Breast epithelium (tissue), 4 donors: ENCODE measurements around the gene ZP3. TPM values are rescaled to one million over a fixed set of nuclear protein-coding genes. Genes with fewer than 3 reads are reported as not detected.
"Not testable (repeated sequence)": the region's sequence is repeated elsewhere in the genome, so short reads cannot be mapped to it uniquely, and the experiment has no call there.

Source experiments
- DNase-seq, 2 donors: peaks; one replicate each; pipeline ENCODE4 v3.0.0-alpha.2; 2019; ENCODE audit warnings: low spot score in 2 of 2
- H3K27ac ChIP-seq, 2 donors: fragments of 200-600 bp; sonication (generic) in 1 of 2; one replicate each; pipeline ENCODE4 v1.5.1; 2016 to 2019; ENCODE audit warnings: mild to moderate bottlenecking in 1 of 2
- H3K27me3 ChIP-seq, 2 donors: fragments of 200-600 bp; sonication (generic) in 1 of 2; one replicate each; pipeline versions ENCODE4 v1.5.1 to v1.6.0; 2017 to 2019; ENCODE audit warnings: control low read depth in 1 of 2, mild to moderate bottlenecking in 1 of 2
- H3K36me3 ChIP-seq: fragments of 200-600 bp; one replicate; pipeline ENCODE4 v1.5.1; 2019
- H3K4me1 ChIP-seq, 2 donors: fragments of 200-600 bp; sonication (generic); one replicate each; pipeline ENCODE4 v1.5.1; 2016 to 2019; ENCODE audit warnings: control low read depth in 1 of 2
- H3K4me3 ChIP-seq, 3 donors: fragments of 200-600 bp; sonication (generic); 1 replicate in 2 of 3; 2 replicates in 1 of 3; pipeline ENCODE4 v1.5.1; 2016 to 2019; ENCODE audit warnings: mild to moderate bottlenecking in 3 of 3, moderate library complexity in 2 of 3
- H3K9me3 ChIP-seq, 2 donors: fragments of 200-600 bp; sonication (generic) in 1 of 2; one replicate each; pipeline ENCODE4 v1.5.1; 2016 to 2019; ENCODE audit warnings: control low read depth in 1 of 2
- intact Hi-C: fragments of 100-400 bp; cut with DNase I; formaldehyde crosslinking; loops from one replicate; pipeline ENCODE4 v1.15.1; 2023; ENCODE audit warnings: low total_unique reads
- total RNA-seq, 3 donors: library from RNA; depleted of rRNA; stranded (reverse); fragments of >200 nt; gene quantifications; one replicate each; pipeline ENCODE4 v1.1.0, GENCODE V29; 2016

Gene ZP3
- total RNA-seq, 3 donors from 2014 or later, result 1.4 to 2.9 (median 2.0) TPM

DNA sequence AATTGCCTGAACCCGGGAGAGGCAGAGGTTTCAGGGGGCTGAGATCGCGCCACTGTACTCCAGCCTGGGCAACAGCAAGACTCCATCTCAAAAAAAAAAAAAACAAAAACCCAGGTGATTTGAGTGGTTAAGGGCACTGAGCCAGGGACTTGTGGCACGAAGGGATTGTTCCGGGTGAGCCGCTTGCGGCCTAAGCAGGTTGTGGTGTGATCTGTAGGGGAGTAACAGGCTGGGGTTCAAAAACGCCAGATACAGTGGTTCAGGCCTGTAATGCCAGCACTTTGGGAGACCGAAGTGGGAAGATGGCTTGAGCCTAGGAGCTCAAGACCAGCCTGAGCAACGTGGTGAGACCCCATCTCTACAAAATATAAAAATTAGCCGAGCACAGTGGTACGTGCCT lies 19.1 kb downstream of the ZP3 start:
- H3K4me1 ChIP-seq, DNase-seq, H3K27me3 ChIP-seq, H3K36me3 ChIP-seq, H3K4me3 ChIP-seq, H3K9me3 ChIP-seq, intact Hi-C loops: not testable (repeated sequence)
- peak overlapping the region in 1 of 2 donors; percentile 61 for H3K27ac ChIP-seq

DNA sequence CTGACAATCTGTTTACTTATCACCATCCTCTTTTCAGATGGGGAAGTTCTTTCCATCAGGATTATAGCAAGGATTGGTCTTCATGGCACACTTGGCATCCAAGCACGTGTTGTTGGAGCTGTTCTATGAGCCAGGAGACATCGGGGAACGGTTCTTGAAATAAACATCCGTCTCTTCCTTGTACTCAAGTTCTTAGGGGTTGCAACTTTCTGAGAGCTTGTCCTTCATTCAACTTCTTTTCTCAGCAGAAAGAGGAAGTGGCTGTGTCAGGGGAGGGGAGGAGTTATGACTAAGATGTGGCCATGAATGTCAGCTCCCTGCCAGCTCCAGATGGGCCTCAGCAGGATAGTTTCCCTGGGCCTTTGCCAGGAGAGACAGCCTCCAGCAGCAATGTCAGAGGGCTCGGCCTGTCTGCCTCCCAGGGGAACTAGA lies 20.8 kb downstream of the ZP3 start:
- H3K27ac ChIP-seq, result peak overlapping the region; percentile 15 to 65
- H3K36me3 ChIP-seq, DNase-seq, H3K27me3 ChIP-seq, H3K4me1 ChIP-seq, H3K9me3 ChIP-seq, intact Hi-C loops, H3K4me3 ChIP-seq: not testable (repeated sequence)

DNA sequence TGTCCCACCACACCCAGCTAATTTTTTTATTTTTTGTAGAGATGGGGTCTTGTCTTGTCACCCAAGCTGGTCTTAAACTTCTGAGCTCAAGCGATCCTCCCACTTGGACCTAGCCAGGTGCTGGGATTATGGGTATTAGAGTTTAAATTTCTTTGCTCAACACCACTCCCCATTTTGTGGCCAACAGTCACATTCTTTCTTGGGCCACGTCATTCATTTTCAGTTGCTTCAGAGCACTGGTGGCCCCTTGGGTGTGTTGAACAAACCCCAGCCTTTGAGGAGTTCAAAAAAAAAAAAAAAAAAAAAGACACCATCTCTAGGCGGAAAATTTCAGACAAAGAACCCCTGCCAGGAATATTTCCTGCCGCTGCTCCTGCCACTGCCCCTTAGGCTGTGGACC lies 32.3 kb downstream of the ZP3 start:
- H3K4me3 ChIP-seq, H3K36me3 ChIP-seq, H3K4me1 ChIP-seq, H3K9me3 ChIP-seq, intact Hi-C loops, H3K27me3 ChIP-seq, DNase-seq, H3K27ac ChIP-seq: not testable (repeated sequence)

DNA sequence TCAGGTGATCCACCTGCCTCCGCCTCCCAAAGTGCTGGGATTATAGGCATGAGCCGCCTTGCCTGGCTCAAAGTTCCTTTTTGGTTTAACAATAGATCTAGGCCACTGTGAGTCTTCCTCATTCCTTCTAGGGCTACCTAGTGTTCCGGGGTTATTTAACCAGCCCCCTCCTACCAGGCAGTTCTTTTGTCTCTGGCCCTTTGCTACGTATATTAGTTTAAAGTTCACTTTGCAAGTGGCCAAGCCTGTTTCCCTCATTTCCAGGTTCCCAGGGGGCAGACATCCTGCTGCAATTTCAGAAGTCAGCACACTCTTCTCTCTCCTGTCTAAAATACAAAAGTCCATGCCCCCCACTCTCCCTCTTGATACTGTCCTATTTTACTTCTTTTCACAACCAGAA lies 33.8 kb downstream of the ZP3 start:
- H3K4me3 ChIP-seq, H3K4me1 ChIP-seq, intact Hi-C loops, H3K36me3 ChIP-seq, H3K27ac ChIP-seq, H3K9me3 ChIP-seq, DNase-seq, H3K27me3 ChIP-seq: not testable (repeated sequence)

DNA sequence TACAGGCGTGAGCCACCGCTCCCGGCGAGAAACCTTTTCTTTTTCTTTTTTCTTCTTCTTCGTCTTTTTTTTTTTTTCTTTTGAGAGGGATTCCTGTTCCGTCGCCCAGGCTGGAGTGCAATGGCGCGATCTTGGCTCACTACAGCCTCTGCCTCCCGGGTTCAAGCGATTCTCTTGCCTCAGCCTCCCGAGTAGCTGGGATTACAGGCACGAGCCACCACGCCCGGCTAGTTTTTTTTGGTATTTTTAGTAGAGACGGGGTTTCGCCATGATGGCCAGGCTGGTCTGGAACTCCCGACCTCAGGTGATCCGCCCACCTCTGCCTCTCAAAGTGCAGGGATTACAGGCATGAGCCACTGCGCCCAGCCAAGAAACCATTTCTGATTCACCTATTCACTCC lies 36.0 kb downstream of the ZP3 start:
- H3K27me3 ChIP-seq, intact Hi-C loops, H3K4me1 ChIP-seq, DNase-seq, H3K36me3 ChIP-seq, H3K9me3 ChIP-seq, H3K27ac ChIP-seq, H3K4me3 ChIP-seq: not testable (repeated sequence)

DNA sequence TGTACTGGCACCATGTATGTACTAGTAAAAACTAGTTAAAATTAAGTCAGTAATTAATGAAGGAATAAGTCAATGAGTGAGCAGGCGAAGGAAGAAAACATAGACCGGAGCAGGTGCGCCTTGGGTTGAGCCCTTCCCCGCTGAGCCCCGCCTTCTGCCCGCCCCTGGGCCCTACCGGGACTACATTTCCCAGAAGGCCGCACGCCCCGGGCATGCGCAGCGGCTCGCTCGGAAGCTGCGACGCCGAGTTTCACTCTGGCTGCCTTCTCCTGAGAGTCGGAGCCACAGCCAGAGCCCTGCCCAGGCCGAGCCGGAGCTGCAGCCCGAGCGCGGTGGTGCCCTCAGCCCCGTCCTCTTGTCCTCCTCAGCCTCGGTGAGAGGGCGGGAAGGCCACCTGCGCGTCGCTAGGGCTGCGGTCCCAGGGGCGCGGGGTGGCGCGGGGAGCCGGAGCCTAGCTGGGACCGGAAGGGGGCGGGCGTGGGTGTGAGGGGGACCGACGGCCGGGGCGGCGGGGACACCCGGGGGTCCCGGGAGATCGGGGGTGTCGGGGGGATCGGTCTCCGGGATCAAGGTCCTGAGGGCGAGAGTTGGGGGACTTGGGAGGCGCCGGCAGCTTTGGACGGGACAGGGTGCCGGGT lies 36.8 kb downstream of the ZP3 start, which contains the start of gene DTX2:
TSS of gene DTX2 (plus strand) at position 246 of the 638 bp plus-strand sequence. CDS start 18,801 bp downstream, outside the sequence.
- H3K4me1 ChIP-seq, H3K27me3 ChIP-seq, DNase-seq, intact Hi-C loops, H3K36me3 ChIP-seq, H3K9me3 ChIP-seq: not testable (repeated sequence)
- Histone ChIP-seq H3K4me3 (peak within 1 kb of the TSS; percentile 53 to 75 (median 54)), H3K27ac (peak within 1 kb of the TSS; percentile 66 to 88)

DNA sequence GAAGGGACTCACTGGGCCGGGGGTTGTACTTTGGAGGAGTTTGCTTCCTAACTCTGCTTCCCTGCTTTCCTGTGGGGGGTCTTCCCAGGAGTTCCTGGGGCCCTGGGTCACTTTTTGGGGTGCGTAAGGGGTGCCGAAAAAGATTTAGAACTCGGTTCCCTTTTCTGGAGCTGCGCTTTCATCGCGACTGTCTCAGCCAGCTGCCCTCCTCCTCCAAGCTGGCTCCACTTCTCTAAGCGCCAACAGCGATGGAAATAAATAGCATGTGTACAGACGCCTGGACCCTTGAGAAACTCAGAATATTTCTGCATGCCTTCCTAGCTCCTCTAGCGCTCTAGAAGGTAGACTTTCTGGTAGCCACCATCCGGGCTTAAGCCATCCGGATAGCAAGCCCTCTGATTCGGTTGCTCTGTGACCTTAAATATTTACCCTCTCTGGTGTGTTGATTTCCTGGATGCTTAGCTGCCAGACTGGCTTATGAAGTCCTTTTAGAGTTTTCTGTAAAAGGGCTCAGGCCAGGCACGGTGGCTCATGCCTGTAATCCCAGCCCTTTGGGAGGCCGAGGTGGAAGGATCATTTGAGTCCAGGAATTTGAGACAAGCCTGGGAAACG lies 37.6 kb downstream of the ZP3 start:
- intact Hi-C loops, H3K9me3 ChIP-seq, DNase-seq, H3K27me3 ChIP-seq, H3K4me3 ChIP-seq, H3K4me1 ChIP-seq, H3K27ac ChIP-seq, H3K36me3 ChIP-seq: not testable (repeated sequence)

DNA sequence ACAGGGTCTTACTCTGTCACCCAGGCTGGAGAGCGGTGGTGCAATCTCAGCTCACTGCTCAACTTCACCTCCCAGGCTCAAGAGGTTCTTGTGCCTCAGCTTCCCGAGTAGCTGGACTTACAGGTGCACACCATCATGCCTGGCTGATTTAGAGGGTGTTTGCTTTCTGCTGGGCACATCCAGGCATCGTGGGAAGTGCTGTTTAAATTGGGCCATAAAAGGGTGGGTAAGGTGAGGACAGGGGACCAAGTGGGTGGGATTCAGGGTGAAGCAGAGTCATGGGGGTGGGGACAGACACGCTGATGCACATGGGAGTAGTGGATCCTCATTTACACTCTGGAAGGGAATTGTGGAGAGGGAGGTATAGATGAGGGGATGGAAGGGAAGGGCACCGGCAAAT lies 40.2 kb downstream of the ZP3 start:
- intact Hi-C loops, H3K36me3 ChIP-seq, DNase-seq, H3K27ac ChIP-seq, H3K4me3 ChIP-seq, H3K27me3 ChIP-seq, H3K4me1 ChIP-seq, H3K9me3 ChIP-seq: not testable (repeated sequence)

DNA sequence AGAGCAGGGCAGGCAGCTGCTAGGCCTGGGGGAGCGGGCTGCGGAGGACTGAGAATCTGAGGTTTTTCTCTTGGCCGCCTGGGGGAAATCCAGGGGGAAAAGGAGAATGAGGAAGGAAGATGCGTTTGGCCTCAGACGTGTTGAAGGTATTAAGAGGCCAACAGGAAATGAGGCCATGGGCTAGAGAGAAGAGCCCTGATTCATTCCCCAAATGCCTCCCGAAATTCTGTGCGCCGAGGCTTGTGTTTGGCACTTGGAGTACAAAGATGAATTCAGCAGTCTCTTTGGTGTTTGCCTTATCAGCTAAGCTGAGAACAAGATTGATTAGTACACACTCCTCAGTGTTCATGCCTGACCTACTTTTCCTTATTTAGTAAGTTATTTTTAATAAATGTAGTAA lies 41.2 kb downstream of the ZP3 start:
- H3K9me3 ChIP-seq, H3K4me3 ChIP-seq, DNase-seq, H3K4me1 ChIP-seq, H3K36me3 ChIP-seq, H3K27me3 ChIP-seq, H3K27ac ChIP-seq, intact Hi-C loops: not testable (repeated sequence)

DNA sequence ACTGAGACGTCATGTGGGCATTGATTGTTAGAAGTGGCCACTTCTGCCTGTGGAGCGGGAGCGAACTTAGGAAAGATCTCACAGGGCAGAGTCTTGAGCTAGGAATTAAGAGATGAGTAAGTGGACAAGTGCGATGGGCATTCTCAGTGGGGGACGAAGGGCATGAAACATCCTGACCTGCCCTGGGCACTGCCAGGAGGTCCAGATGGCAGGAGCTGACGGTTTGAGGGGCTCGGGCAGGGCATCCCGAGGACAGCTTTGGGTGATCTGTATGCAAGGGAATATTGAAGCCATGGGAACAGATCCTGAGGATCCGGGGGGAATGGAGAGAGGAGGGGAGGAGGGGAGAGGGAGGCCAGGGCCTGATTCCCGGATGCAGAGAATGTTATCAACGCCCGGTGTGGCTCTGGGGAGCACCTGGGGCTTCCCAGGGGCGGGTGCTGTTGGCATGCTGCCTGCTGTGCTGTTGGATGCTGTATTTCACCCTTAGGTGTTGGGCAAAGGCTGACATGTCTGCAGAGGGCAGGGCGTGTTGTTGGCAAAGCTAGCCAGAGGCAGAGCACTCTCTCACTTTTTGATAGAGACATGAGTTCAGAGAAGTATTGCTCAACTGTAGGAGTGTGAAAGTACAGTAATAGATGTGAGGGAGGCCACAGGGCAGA lies 43.1 kb downstream of the ZP3 start:
- H3K9me3 ChIP-seq, H3K36me3 ChIP-seq, DNase-seq, H3K4me1 ChIP-seq, intact Hi-C loops, H3K4me3 ChIP-seq, H3K27me3 ChIP-seq: not testable (repeated sequence)
- peak overlapping the region in 1 of 2 donors; percentile 32 for H3K27ac ChIP-seq

DNA sequence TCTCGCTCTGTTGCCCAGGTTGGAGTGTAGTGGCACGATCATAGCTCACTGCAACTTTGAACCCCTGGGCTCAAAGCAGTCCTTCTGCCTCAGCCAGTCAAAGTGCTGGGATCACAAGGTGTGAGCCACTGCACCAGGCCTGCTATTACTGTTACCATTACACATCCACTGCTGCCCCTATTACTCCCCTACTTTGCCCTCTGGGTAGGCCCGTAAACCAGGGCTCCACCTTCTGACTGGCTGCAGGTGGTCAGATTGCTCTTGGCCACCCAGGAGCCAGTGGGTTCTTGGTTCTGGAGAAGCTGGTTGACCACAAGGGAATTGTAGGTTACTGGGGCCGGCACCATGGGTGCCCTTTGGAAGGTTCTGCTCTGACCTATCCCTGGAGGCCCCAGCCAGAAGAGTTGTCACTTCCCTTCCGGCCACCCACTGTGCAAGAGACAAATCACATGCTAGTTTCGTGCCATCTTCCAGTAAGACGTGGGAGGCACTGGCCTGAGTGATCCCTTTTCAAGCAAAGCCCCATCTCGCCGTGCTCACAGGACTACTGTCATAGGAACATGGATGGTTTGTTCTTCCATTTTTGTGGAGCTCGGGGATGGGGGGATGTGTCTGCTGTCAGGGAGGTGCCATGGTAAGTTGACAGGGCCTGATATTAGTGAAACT lies 46.9 kb downstream of the ZP3 start:
- intact Hi-C loops, H3K27ac ChIP-seq, H3K9me3 ChIP-seq, DNase-seq, H3K4me3 ChIP-seq, H3K36me3 ChIP-seq, H3K27me3 ChIP-seq, H3K4me1 ChIP-seq: not testable (repeated sequence)

DNA sequence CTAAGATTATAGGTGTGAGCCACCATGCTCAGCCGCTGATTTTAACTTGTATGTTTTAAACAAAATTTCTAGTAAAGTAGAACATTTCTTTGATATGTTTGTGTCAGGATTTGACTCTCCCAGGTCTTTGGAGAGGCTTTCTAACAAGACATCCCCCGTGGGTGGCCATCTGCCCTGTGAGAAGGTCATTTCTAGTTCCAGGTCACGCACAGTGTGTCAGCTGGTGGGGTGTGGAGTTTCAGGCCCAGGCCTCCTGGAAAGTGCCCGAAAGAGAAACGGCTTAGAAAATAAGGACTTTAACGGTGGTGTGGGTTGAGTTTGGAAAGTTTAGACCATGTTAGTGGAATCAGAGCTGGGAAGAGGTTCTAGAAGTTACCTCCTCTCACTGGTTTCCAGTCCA lies 48.3 kb downstream of the ZP3 start:
- H3K36me3 ChIP-seq, H3K4me3 ChIP-seq, H3K9me3 ChIP-seq, intact Hi-C loops, H3K4me1 ChIP-seq, H3K27ac ChIP-seq, DNase-seq, H3K27me3 ChIP-seq: not testable (repeated sequence)

DNA sequence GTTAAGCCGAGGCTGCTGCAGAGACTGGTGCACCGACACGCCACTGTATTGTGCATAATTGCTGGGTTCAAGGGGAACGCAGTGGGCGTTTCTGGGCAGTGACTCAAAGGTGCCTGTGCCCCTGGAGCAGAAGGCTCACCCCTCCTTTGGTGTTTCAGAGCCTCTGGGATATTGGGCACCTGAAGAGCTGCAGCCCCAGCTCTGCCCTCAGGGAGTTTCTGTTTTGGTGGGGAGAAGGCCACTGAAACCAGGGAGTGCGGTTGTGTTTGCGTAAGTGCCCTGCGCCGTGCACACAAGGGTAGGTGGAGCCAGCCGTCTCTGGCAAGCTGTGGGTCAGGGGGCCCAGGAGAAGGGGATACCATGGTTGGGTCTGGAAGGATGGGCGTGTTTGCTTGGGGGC lies 51.5 kb downstream of the ZP3 start:
- intact Hi-C loops, DNase-seq, H3K27ac ChIP-seq, H3K27me3 ChIP-seq, H3K4me3 ChIP-seq, H3K4me1 ChIP-seq, H3K9me3 ChIP-seq, H3K36me3 ChIP-seq: not testable (repeated sequence)
